ENCODE measurements around the gene CDC42EP3. TPM values are rescaled to one million over a fixed set of nuclear protein-coding genes. Genes with fewer than 3 reads are reported as not detected.

Gene CDC42EP3
- total RNA-seq, 1 experiment from 2014 or later = 50.8 TPM

- Histone ChIP-seq H3K27me3 (replicated peaks) (no peaks in the 10 kb centered on the region), H3K4me3 (no peak overlapping the region), H3K27ac (peak overlapping the region; percentile 22), H3K36me3 (peaks cover 80% of the 10 kb centered on the region), H3K9me3 (replicated peaks) (no peaks in the 10 kb centered on the region), H3K4me1 (replicated peaks) (peaks cover 43% of the 10 kb centered on the region)
- DNase-seq (ENCODE audit: low read depth in 1 of 2, low spot score in 2 of 2) = peak; percentile 58 to 60
These were observed 26.1 kb downstream of the CDC42EP3 start for GRCh38 chr2:37645362-37645761.

DNA sequence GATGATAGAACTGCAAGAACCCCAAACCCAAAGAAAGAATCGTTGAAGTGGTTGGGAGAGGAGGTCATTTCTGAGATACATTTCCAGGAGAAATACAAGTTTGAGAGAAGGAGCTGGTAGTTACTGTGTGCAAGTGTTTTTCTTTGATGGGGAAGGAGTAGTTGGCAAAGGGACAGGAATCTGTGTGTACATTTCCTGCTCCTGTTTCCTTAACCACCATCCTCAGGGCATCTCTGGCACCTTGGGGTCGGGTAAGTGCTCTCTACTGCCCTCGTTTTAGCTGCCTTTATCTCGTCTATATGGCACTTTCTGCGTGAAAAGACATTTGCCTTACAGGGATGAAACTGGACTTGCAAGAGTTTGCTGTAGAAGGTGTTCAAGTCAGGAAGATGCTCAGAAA, 27.3 kb downstream of the CDC42EP3 start:
- Histone ChIP-seq H3K36me3 (peaks cover 83% of the 10 kb centered on the region), H3K27ac (no peak overlapping the region)
- DNase-seq (ENCODE audit: low read depth in 1 of 2, low spot score in 2 of 2) = no peak

DNA sequence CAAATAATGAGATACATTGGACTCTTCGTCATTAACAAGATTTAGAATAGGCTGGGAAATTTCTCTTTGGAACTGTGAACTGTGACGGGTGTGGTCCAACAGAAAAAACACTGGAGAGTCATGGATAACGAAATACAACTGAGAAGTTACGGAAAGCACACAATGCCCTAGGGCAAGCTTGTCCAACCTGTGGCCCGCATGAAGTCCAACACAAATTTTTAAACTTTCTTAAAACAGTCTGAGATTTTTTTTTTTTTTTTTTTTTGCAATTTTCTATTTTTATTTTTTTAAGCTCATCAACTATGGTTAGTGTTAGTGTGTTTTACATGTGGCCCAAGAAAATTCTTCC, 27.7 kb downstream of the CDC42EP3 start:
- Histone ChIP-seq H3K27ac (no peak overlapping the region), H3K27me3 (replicated peaks) (no peaks in the 10 kb centered on the region), H3K36me3 (peaks cover 82% of the 10 kb centered on the region), H3K4me1 (replicated peaks) (peaks cover 40% of the 10 kb centered on the region), H3K4me3 (no peak overlapping the region), H3K9me3 (replicated peaks) (no peaks in the 10 kb centered on the region)
- no peak for DNase-seq (ENCODE audit: low read depth in 1 of 2, low spot score in 2 of 2)

More for the DNA sequence above, 27.3 kb downstream of the CDC42EP3 start:
- Histone ChIP-seq H3K27me3 (replicated peaks) (no peaks in the 10 kb centered on the region), H3K4me1 (replicated peaks) (peaks cover 43% of the 10 kb centered on the region), H3K9me3 (replicated peaks) (no peaks in the 10 kb centered on the region), H3K4me3 (no peak overlapping the region)

DNA sequence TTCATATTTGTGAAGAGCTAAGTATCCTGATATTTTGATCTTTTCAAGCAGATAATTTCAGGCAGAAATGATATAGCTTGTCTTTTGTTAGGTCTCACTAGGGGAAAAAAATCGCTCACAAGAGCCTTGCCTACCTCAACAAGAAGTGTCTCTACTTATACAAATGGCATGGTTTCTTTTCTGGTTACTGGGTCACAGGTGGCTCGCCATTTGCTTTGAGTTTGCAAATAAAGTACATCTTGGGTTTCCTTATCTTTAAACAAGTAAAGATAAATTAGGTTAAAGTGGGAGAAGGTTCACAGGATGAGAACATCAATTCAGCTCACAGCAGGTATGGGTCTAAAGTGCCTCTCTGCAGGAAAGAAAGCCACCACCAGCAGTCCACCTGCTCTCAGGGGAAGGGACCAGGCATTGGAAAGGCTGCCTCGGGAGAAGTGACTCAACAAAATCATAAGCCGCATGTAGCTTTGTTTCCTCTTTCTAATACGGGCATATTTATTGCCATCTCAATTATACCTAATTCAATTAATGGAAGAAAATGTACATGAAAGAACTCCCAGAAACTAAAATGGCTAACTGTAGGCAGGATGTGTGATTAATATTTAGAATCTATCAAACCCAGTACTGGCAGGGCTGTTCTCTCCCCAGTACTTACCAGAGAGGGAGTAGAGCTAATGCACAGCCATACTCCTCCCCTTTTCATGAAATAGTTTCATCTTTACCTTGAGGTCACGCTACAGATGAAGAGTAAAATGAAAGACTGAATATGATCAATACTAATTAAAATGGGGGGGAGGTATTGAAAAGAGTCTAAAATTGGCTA, 28.3 kb downstream of the CDC42EP3 start:
- Histone ChIP-seq H3K4me3 (no peak overlapping the region), H3K36me3 (peaks cover 76% of the 10 kb centered on the region), H3K27ac (no peak overlapping the region), H3K4me1 (replicated peaks) (peaks cover 34% of the 10 kb centered on the region), H3K27me3 (replicated peaks) (no peaks in the 10 kb centered on the region), H3K9me3 (replicated peaks) (no peaks in the 10 kb centered on the region)
- no peak for DNase-seq (ENCODE audit: low read depth in 1 of 2, low spot score in 2 of 2)

DNA sequence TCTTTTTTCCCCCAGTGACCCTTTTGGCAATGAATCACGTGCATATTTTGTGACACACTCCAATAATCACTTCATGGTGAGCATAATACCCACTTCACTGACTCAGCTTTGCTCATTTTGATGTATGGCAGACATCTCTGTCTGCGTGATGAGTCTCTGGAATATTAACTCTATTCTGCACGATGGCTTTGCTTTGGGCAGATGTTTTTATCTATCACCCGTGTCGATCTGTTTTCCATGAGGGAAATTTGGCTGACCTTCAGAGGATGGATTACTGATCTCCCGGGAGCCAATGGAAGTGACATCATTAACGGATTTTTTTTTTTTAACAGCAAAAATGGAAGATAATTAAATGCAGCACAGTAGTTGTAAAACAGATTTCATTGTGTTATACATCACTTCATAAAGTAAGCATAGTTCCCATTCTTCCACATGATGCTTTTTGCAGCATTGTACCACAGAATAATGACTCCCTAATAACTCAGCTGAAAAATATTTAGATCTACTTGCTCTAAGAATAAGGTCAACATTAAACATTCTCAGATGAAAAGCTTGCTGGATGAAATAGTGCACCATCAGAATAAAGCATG, 29.8 kb downstream of the CDC42EP3 start:
- H3K27me3 ChIP-seq (replicated peaks) = no peaks in the 10 kb centered on the region
- peak overlapping the region; percentile 27 for H3K27ac ChIP-seq
- peaks cover 61% of the 10 kb centered on the region for H3K36me3 ChIP-seq
- peaks cover 33% of the 10 kb centered on the region for H3K4me1 ChIP-seq (replicated peaks)
- H3K4me3 ChIP-seq = no peak overlapping the region
- DNase-seq (ENCODE audit: low read depth in 1 of 2, low spot score in 2 of 2) = no peak
- H3K9me3 ChIP-seq (replicated peaks) = no peaks in the 10 kb centered on the region

GRCh38 chr2:37639631-37640030, 31.8 kb downstream of the CDC42EP3 start:
- Histone ChIP-seq H3K27ac (no peak overlapping the region), H3K27me3 (replicated peaks) (no peaks in the 10 kb centered on the region), H3K4me3 (no peak overlapping the region), H3K4me1 (replicated peaks) (peaks cover 18% of the 10 kb centered on the region), H3K36me3 (peaks cover 41% of the 10 kb centered on the region), H3K9me3 (replicated peaks) (no peaks in the 10 kb centered on the region)
- DNase-seq (ENCODE audit: low read depth in 1 of 2, low spot score in 2 of 2) = no peak

GRCh38 chr2:37638973-37639372, 32.5 kb downstream of the CDC42EP3 start:
- Histone ChIP-seq H3K9me3 (replicated peaks) (no peaks in the 10 kb centered on the region), H3K27ac (no peak overlapping the region), H3K36me3 (peaks cover 34% of the 10 kb centered on the region), H3K4me3 (no peak overlapping the region), H3K4me1 (replicated peaks) (peaks cover 18% of the 10 kb centered on the region), H3K27me3 (replicated peaks) (no peaks in the 10 kb centered on the region)
- no peak for DNase-seq (ENCODE audit: low read depth in 1 of 2, low spot score in 2 of 2)

DNA sequence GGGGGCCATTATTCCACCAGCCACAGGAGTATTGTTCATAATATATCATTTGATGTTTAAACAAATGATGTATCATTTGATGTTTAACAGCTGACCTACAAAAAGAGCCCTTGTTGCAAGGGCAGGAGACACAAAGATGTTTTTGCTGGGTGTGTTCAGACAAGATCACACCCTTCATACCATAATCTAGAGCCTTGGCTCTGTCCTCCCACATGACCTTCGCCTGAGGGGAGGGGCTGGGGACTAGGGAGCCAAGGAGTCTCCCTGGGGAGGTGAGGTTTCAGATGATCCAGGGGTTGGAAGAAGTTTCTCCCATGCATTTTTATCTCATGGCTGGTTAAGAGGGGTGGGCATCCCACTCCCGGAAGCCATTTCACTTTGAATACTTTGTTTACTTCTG, 33.5 kb downstream of the CDC42EP3 start:
- peaks cover 25% of the 10 kb centered on the region for H3K36me3 ChIP-seq
- no peak for DNase-seq (ENCODE audit: low read depth in 1 of 2, low spot score in 2 of 2)
- H3K4me1 ChIP-seq (replicated peaks) = peaks cover 21% of the 10 kb centered on the region
- H3K27me3 ChIP-seq (replicated peaks) = no peaks in the 10 kb centered on the region
- H3K27ac ChIP-seq = no peak overlapping the region
- no peak overlapping the region for H3K4me3 ChIP-seq
- H3K9me3 ChIP-seq (replicated peaks) = no peaks in the 10 kb centered on the region

- DNase-seq (ENCODE audit: low read depth in 1 of 2, low spot score in 2 of 2) = no peak
- peaks cover 19% of the 10 kb centered on the region for H3K4me1 ChIP-seq (replicated peaks)
These were observed 34.1 kb downstream of the CDC42EP3 start for GRCh38 chr2:37637190-37637860.

GRCh38 chr2:37636381-37637066, 34.9 kb downstream of the CDC42EP3 start:
- H3K4me3 ChIP-seq = no peak overlapping the region
- peaks cover 12% of the 10 kb centered on the region for H3K36me3 ChIP-seq
- no peaks in the 10 kb centered on the region for H3K9me3 ChIP-seq (replicated peaks)
- H3K27me3 ChIP-seq (replicated peaks) = no peaks in the 10 kb centered on the region
- DNase-seq (ENCODE audit: low read depth in 1 of 2, low spot score in 2 of 2) = no peak
- H3K27ac ChIP-seq = no peak overlapping the region
- peaks cover 12% of the 10 kb centered on the region for H3K4me1 ChIP-seq (replicated peaks)

More at GRCh38 chr2:37637190-37637860, 34.1 kb downstream of the CDC42EP3 start:
- H3K27ac ChIP-seq = no peak overlapping the region
- H3K36me3 ChIP-seq = peaks cover 18% of the 10 kb centered on the region
- no peaks in the 10 kb centered on the region for H3K27me3 ChIP-seq (replicated peaks)
- H3K4me3 ChIP-seq = no peak overlapping the region
- no peaks in the 10 kb centered on the region for H3K9me3 ChIP-seq (replicated peaks)

GRCh38 chr2:37635504-37636380, 35.7 kb downstream of the CDC42EP3 start:
- H3K9me3 ChIP-seq (replicated peaks) = no peaks in the 10 kb centered on the region
- DNase-seq (ENCODE audit: low read depth in 1 of 2, low spot score in 2 of 2) = no peak
- H3K36me3 ChIP-seq = peaks cover 4% of the 10 kb centered on the region
- no peaks in the 10 kb centered on the region for H3K27me3 ChIP-seq (replicated peaks)
- H3K4me1 ChIP-seq (replicated peaks) = peaks cover 7% of the 10 kb centered on the region
- no peak overlapping the region for H3K27ac ChIP-seq
- no peak overlapping the region for H3K4me3 ChIP-seq

DNA sequence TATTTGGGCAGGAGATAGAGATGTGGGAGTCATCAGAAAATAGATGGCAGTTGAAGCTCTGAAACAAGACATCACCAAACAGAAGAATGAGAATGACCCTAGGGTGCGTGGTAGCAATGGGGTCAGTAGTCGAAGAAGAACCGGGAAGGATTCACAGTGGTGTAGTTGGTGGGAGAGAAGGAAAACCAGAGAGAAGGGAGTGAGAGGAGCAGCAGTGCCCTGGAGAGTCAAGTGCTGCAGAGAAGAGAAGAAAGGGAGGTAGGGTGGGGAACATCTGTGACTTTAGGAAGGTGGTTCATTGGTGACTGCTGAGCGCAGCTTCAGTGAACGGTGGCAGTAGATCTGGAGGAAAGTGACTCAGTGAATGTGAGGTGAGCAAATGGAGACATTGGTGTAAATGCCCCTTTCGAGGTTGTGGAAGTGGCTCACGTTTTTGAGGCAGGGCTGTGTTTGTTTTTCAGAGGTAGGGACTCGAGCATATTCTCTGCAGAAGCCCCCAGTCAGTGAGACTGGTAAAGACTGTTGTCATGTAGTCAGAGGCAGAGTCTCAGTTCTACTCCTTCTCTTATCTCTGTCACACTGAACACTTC, 36.4 kb downstream of the CDC42EP3 start:
- Histone ChIP-seq H3K4me3 (no peak overlapping the region), H3K27me3 (replicated peaks) (no peaks in the 10 kb centered on the region), H3K9me3 (replicated peaks) (no peaks in the 10 kb centered on the region), H3K4me1 (replicated peaks) (peaks cover 7% of the 10 kb centered on the region), H3K36me3 (0 out of 2 replicates have a peak, but pooled peaks cover under 1% of the 10 kb centered on the region), H3K27ac (no peak overlapping the region)
- no peak for DNase-seq (ENCODE audit: low read depth in 1 of 2, low spot score in 2 of 2)

DNA sequence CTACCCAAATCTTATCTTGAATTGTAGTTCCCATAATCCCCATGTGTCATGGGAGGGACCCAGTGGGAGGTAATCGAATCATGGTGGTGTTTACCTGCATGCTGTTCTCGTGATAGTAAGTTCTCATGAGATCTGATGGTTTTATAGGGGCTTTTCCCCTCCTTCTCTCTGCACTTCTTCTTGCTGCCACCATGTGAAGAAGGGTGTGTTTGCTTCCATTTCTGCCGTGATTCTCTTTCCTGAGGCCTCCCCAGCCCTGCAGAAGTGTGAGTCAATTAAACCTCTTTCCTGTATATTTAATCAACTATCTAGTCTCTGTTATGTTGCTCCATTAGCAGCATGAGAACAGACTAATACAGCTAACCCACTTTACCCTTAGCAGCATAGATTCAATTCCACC, 37.6 kb downstream of the CDC42EP3 start:
- Histone ChIP-seq H3K27ac (no peak overlapping the region), H3K27me3 (replicated peaks) (no peaks in the 10 kb centered on the region), H3K36me3 (no peaks in the 10 kb centered on the region), H3K4me1 (replicated peaks) (peaks cover 14% of the 10 kb centered on the region), H3K9me3 (replicated peaks) (no peaks in the 10 kb centered on the region), H3K4me3 (no peak overlapping the region)
- DNase-seq (ENCODE audit: low read depth in 1 of 2, low spot score in 2 of 2) = no peak
